HG03565 (cell line): ENCODE measurements around the gene ARAP1.
"Not testable (repeated sequence)": the region's sequence is repeated elsewhere in the genome, so short reads cannot be mapped to it uniquely, and the experiment has no call there.

Experiments used
- ATAC-seq: cut with Tn5 transposase; IDR thresholded peaks from one replicate; pipeline ENCODE4 v1.9.1; 2021; ENCODE audit warnings: mild to moderate bottlenecking, moderate library complexity; ENCODE audit not compliant: unreplicated experiment

Gene ARAP1

GRCh38 chr11:72752088-72752914, at the start of gene ARAP1:
Gene ARAP1 (minus strand): TSS chr11:72752408. CDS start chr11:72727128, 25,280 bp downstream.
- no peak for ATAC-seq

DNA sequence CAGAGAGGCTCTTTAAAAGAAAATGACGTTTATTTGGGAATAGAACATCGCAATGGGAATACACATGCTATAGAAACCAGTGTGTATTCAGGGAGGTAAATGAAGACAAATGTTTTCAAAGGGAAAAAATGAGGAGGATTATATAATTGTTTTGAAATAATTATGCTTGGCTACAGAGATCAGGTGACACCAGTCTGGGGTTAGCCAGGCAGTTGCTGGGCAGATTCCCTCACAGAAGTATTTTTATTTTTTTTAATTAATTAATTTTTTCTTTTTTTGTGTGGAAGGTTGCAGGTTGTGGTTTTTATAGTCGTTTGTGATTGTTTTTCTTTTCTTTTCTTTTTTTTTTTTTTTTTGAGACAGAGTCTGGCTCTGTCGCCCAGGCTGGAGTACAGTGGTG, 47.2 kb upstream of the ARAP1 start:
- no peak for ATAC-seq

- no peak for ATAC-seq
These were observed 46.2 kb upstream of the ARAP1 start for GRCh38 chr11:72798361-72798760.

DNA sequence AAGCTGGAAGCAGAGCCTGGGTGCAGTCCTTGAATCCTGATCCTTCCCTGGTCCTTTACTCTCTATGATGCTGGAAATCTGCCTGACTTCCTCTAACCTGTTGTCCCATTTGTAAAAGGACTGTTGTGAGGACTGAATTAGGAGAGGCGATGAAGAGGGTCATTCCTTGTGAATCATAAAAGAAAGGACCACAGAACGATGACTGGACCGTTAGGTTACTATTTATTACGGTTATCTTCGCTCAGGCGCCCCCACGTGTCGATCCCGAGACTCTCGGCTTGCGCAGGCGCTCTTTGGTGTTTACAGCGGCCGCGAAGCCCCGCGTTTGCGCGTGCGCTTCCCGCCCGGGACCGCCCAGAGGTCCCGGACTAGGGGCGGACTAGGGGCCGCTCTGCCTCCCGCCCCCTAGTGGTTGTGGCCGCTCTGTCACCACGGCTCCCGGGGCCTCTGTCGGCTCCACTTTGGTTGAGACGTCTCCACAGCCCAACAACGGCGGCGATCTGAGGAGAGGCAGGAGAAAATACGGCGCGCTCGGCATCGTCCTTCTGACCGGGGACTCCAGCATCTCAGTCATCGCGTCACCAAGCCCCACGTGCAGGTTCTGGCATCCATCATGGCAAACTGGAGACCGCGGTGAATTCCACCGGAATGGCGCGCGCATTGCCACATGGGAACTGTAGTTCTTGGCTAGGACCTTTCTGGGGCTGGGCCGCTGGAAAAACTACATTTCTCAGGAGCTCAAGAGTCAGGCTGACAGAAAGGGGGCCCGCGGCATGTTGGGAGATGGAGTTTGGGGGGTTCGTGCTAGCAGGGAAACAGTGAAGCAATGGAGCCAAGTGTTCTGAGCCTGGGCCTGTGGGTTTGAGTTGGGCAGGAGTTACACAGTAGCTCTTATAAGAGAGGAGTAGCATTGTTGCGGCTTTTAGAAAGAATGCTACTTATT, 41.5 kb upstream of the ARAP1 start, which contains the start of gene STARD10:
Gene STARD10, minus strand, starts transcription at position 623 of the 943 bp plus-strand sequence. CDS start 12,866 bp downstream, outside the sequence.
- peak; percentile 75 for ATAC-seq

- ATAC-seq = no peak
These were observed 40.8 kb upstream of the ARAP1 start for GRCh38 chr11:72793076-72793424.

DNA sequence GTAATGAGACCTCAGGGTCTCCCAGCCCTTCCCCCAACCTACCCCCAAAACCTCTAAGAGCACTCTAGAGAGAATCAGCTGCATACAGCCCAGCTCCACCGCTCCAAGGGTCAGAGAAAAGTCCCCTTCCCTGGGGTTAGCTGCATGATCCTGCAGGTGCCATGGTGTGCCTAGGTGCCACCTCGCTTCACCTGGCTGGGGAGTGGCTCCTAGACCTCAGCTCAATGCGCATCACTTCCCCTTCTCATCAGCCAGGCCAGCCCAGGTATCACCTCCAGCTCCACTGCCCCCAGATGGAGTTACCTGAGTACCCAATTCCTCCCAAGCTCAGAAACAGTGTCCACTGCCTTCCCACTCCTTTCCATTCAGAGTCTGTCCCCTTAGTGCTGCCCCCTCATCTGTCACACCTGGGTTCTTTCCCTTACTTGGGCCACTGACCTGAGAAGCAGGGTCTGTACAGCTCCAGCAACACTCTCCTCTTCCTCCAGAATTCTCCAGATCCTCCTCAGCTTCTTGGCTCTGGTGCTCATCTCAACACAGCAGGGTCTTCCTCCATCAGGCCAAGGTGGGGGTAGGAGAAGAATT, 40.3 kb upstream of the ARAP1 start:
- ATAC-seq = no peak

DNA sequence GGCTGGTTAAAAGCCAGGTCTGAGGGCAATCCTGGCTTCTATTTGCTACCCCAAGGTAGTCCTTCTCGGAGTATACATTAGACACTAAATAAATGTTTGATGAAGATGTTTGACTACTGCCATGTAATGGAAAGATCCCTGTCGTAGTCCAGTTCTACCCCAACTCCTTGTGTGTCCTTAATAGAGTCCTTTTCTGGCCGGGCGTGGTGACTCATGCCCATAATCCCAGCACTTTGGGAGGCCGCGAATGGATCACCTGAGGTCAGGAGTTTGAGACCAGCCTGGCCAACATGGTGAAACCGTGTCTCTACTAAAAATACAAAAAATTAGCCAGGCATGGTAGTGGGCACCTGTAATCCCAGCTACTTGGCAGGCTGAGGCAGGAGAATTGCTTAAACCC, 39.0 kb upstream of the ARAP1 start:
- ATAC-seq = not testable (repeated sequence)

- ATAC-seq = no peak
These were observed 37.4 kb upstream of the ARAP1 start for GRCh38 chr11:72789493-72790131.

GRCh38 chr11:72788241-72788640, 36.0 kb upstream of the ARAP1 start:
- no peak for ATAC-seq

- no peak for ATAC-seq
These were observed 35.3 kb upstream of the ARAP1 start for GRCh38 chr11:72787216-72788104.

DNA sequence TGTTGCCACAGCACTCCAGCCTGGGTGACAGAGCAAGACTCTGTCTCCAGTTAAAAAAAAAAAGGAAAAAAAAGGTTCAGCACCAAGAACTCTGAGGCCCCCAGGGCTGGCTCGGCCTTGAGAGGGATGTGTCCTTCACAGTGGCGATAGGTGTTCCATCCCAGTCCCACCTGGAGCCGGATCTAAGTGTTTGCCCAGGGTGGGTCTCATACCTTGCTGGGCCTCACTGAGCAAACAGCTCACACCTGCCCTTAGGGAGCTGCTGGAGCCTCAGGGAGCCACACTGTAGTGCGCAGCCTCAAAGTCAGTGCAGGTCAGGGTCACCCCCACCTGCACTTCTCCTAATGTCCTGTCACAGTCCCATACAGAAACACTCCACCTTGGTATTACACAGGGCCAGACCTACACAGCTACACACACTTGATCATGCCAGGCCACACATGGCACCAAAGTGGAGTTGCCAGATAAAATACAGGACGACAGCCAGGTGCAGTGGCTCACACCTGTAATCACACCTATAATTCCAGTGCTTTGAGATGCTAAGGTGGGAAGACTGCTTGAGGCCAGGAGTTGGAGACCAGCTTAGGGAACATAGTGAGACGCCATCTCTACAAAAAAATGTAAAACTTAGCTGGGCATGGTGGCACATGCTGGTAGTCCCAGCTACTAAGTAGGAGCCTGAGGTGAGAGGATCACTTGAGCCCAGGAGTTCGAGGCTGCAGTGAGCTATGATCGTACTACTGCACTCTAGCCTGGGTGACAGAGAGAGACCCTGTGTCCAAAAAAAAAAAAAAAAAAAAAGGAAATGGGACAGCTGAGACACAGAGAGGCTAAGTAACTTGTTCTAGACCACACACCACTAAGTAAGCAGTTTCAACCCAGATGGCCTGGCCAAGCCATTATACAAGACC, 34.4 kb upstream of the ARAP1 start:
- ATAC-seq = no peak

DNA sequence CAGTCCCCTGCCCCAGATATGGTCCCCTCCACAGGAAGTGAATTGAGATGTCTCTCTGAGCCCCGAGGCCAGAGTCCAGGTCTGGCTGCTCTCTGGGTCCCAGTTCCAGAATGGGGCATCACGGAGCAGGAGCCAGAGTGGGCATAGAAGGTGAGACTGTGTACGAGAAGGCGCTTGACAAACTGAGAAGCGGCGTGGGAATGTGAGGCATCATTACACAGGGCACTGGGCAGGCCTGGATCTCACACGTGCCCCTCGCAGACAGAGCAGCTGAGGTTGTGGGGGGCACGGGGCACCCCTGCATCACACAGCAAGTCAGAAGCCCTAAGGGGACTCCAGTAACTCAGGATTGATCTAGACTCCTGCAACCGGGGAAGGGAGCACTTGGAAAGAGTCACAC, 32.5 kb upstream of the ARAP1 start:
- ATAC-seq = no peak

DNA sequence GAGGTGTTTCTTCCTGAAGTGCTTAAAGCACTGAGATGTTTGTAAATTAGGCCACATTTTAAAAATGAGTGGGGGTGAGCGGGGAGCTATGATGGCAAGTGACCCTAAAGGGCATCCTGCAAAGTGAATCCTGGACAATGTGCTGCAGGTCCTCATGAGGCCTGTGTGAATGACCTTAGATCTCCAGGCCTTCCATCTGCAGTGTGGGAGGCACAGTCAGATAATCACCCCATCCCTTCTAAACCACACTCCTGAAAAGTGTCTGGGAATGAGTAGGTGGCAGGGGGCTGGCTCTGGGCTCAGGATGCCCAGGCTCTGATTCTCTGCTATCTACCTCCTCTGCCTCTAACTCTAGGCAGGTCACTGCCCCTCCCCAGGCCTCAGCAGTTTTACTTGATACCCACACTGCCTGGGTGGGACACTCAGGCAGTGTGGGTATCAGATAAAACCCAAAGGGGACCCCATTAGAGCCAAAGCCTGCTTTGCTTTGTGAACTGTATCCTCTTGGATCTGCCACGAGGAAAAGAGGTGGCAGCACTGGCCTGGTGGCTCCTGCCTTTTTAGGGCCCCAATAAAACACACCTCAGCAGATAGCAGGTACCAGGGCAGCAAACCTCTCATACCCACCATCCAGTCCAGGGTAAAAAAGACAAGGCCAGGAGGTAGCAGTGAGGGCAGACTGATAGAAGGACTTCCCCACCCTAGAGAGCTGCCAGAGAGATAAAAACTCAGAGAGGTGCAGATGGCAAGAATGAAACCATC, 31.1 kb upstream of the ARAP1 start:
- no peak for ATAC-seq

- ATAC-seq = no peak
These were observed 30.1 kb upstream of the ARAP1 start for GRCh38 chr11:72782081-72782920.

GRCh38 chr11:72781313-72782080, 29.3 kb upstream of the ARAP1 start:
- no peak for ATAC-seq

- no peak for ATAC-seq
These were observed 28.8 kb upstream of the ARAP1 start for GRCh38 chr11:72781063-72781312.
